ENCODE measurements around the gene WDR93. TPM values are rescaled to one million over a fixed set of nuclear protein-coding genes. Genes with fewer than 3 reads are reported as not detected.

The WDR93 gene
- total and polyA plus RNA-seq, 3 experiments from 2014 or later: 0.08 TPM; not detected in 2

DNA sequence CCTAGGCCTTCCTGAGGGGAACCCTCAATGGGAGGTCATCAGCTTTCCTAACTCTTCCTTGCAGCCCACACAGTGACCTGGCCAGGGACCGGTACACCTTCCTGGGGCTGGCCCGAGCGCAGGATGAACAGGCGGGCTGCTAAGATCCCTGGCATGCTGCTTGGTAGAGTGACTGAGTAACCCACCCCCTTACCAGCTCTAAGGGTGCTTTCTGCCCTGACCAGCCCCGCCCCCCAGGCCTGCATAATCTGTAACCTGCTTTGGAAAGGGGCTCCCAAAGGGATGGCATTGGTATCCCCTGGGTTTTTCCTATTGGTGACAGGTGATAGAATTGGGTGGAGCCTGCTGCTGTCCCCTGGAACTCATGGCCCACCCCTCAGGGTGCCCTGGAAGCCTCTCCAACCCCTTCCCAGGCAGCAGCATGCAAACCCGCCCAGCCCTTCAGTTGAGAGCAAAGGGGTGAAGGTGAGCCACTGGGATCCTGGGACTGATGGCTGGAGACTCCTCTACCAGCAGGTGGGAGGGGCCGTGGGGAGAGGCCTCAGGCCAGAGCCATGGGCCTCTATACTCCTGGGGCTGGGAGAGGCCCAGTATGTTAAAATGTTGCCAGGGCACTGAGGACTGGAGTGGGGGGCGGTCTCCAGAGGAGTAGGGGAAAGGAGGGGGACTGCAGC lies 24.3 kb upstream of the WDR93 start:
- CTCF ChIA-PET: no interaction called here
- Histone ChIP-seq H3K9me3 (ENCODE audit: low read length) (no peaks in the 10 kb centered on the region), H3K4me1 (ENCODE audit: insufficient read depth, low read length) (no peaks in the 10 kb centered on the region), H3K27ac (ENCODE audit: low read depth, low read length) (no peak overlapping the region), H3K36me3 (ENCODE audit: insufficient read depth, low read length) (no peaks in the 10 kb centered on the region), H3K27me3 (ENCODE audit: insufficient read depth, low read length, poor library complexity, severe bottlenecking) (no peaks in the 10 kb centered on the region), H3K4me3 (ENCODE audit: low read length) (no peak overlapping the region)
- Mint-ChIP-seq H3K27me3 (peaks cover 5 to 36% of the 10 kb centered on the region in 2 donors), H3K4me3 (peak overlapping the region in 2 of 7 donors; percentile 3 to 44), H3K4me1 (peaks cover 0 to 5% (median 5%) of the 10 kb centered on the region in 3 donors), H3K9me3 (no peaks in the 10 kb centered on the region), H3K27ac (no peak overlapping the region), H3K36me3 (no peaks in the 10 kb centered on the region)
- POLR2A ChIA-PET: no interaction called here
- no peak for DNase-seq

DNA sequence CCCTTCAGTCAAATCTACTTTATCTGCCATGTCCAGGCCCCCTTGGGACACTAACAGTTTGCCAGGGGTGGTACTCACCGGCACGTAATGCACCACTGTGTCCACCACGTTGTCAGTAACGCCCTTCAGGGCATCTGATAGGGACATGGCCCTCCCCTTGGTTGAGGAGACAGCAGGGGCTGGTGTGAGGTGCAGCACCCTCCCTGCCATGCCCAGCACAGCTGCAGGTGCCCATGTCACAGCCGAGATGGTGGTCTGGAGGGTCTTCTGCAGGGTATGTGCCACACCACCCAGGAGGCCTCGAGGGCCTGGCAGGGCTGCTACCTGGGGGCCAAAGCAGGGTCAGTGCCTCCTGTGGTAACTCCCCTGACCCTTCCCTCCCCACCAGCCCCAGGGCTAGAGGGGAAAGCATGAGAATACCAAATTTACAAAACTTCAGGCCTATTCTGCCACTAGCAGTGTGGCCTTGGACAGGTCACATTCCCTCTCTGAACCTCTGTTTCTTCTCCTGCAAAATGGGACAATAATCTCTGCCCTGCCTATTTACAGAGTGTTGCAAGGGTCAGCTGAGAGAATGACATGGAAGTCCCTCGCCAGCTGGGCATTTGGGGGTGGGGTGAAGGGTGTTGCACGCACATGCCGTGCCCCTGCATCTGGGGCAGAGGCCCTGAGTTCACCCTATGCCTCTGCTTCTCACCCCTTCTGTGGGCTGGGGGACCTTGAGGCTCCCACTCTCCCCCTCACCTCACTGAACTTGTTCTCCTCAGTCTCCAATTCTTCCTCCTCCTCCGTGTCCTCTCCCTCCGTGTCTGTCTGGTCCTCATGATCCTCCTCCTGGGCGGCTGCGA lies 23.5 kb upstream of the WDR93 start:
- Mint-ChIP-seq H3K27me3 (peaks cover 5 to 34% of the 10 kb centered on the region in 2 donors), H3K9me3 (no peaks in the 10 kb centered on the region), H3K4me3 (no peak overlapping the region), H3K36me3 (no peaks in the 10 kb centered on the region), H3K4me1 (peaks cover 0 to 5% (median 5%) of the 10 kb centered on the region in 3 donors), H3K27ac (peak overlapping the region in 1 of 8 donors; percentile 23)
- Histone ChIP-seq H3K9me3 (ENCODE audit: low read length) (no peaks in the 10 kb centered on the region), H3K36me3 (ENCODE audit: insufficient read depth, low read length) (no peaks in the 10 kb centered on the region), H3K4me3 (ENCODE audit: low read length) (no peak overlapping the region), H3K27ac (ENCODE audit: low read depth, low read length) (no peak overlapping the region), H3K4me1 (ENCODE audit: insufficient read depth, low read length) (no peaks in the 10 kb centered on the region), H3K27me3 (ENCODE audit: insufficient read depth, low read length, poor library complexity, severe bottlenecking) (no peaks in the 10 kb centered on the region)
- CTCF ChIA-PET: no interaction called here
- DNase-seq: no peak
- POLR2A ChIA-PET: no interaction called here

GRCh38 chr15:89667706-89667960 lies 23.0 kb upstream of the WDR93 start:
- Histone ChIP-seq H3K27ac (ENCODE audit: low read depth, low read length) (no peak overlapping the region), H3K36me3 (ENCODE audit: insufficient read depth, low read length) (no peaks in the 10 kb centered on the region), H3K27me3 (ENCODE audit: insufficient read depth, low read length, poor library complexity, severe bottlenecking) (no peaks in the 10 kb centered on the region), H3K4me3 (ENCODE audit: low read length) (no peak overlapping the region), H3K9me3 (ENCODE audit: low read length) (no peaks in the 10 kb centered on the region), H3K4me1 (ENCODE audit: insufficient read depth, low read length) (no peaks in the 10 kb centered on the region)
- Mint-ChIP-seq H3K4me3 (no peak overlapping the region), H3K27me3 (peaks cover 2 to 31% of the 10 kb centered on the region in 2 donors), H3K27ac (no peak overlapping the region), H3K36me3 (no peaks in the 10 kb centered on the region), H3K4me1 (peaks cover 0 to 5% (median 5%) of the 10 kb centered on the region in 3 donors), H3K9me3 (no peaks in the 10 kb centered on the region)
- POLR2A ChIA-PET: no interaction called here
- DNase-seq: no peak
- CTCF ChIA-PET: no interaction called here

- no peak overlapping the region for H3K4me3 Mint-ChIP-seq
- Histone ChIP-seq H3K9me3 (ENCODE audit: low read length) (no peaks in the 10 kb centered on the region), H3K4me3 (ENCODE audit: low read length) (no peak overlapping the region), H3K36me3 (ENCODE audit: insufficient read depth, low read length) (no peaks in the 10 kb centered on the region), H3K4me1 (ENCODE audit: insufficient read depth, low read length) (no peaks in the 10 kb centered on the region), H3K27me3 (ENCODE audit: insufficient read depth, low read length, poor library complexity, severe bottlenecking) (no peaks in the 10 kb centered on the region), H3K27ac (ENCODE audit: low read depth, low read length) (no peak overlapping the region)
- ChIA-PET CTCF (no interaction called here), POLR2A (no interaction called here)
- peaks cover 0 to 5% (median 5%) of the 10 kb centered on the region in 3 donors for H3K4me1 Mint-ChIP-seq
- DNase-seq: no peak
- H3K27me3 Mint-ChIP-seq: peaks cover 0 to 32% of the 10 kb centered on the region in 2 donors
- H3K27ac Mint-ChIP-seq: no peak overlapping the region
- H3K9me3 Mint-ChIP-seq: no peaks in the 10 kb centered on the region
- H3K36me3 Mint-ChIP-seq: no peaks in the 10 kb centered on the region
These were observed 22.4 kb upstream of the WDR93 start for GRCh38 chr15:89668171-89668570.

DNA sequence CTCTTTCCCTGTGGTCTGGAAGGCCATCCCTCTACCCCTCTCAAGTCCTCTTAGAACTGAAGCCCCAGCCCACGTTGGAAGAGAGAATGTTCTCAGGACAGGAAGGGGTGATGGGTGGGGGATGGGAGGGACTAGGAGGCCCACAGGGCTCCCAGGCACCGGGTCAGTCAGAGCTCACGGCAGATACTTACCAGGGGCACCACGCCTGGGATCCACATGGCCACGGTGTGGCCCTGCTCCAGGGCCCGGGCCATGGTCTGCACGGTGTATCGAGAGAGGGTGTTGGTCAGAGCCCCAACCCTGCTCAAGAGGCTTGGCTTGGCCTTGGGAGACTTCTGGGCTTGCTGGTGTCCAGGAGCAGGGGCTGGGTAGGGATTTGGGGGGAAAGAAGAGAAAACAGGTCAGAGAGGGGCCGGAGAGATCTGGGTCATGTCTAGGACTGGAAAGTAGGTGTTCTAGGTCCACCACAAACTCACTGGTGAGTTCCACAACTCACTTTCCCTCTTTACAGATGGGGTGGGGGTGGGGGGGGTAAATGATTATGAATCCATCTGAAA lies 21.2 kb upstream of the WDR93 start:
- H3K4me3 Mint-ChIP-seq: no peak overlapping the region
- DNase-seq: no peak
- peaks cover 0 to 5% (median 5%) of the 10 kb centered on the region in 3 donors for H3K4me1 Mint-ChIP-seq
- H3K9me3 Mint-ChIP-seq: no peaks in the 10 kb centered on the region
- Histone ChIP-seq H3K27ac (ENCODE audit: low read depth, low read length) (no peak overlapping the region), H3K36me3 (ENCODE audit: insufficient read depth, low read length) (no peaks in the 10 kb centered on the region), H3K9me3 (ENCODE audit: low read length) (no peaks in the 10 kb centered on the region), H3K4me3 (ENCODE audit: low read length) (no peak overlapping the region), H3K27me3 (ENCODE audit: insufficient read depth, low read length, poor library complexity, severe bottlenecking) (no peaks in the 10 kb centered on the region), H3K4me1 (ENCODE audit: insufficient read depth, low read length) (no peaks in the 10 kb centered on the region)
- no peak overlapping the region for H3K27ac Mint-ChIP-seq
- H3K36me3 Mint-ChIP-seq: peaks cover 0 to 2% (median 0%) of the 10 kb centered on the region in 3 donors
- ChIA-PET CTCF (no interaction called here), POLR2A (no interaction called here)
- H3K27me3 Mint-ChIP-seq: peaks cover 0 to 30% of the 10 kb centered on the region in 2 donors

GRCh38 chr15:89669941-89670340 lies 20.7 kb upstream of the WDR93 start:
- no peak for DNase-seq
- Histone ChIP-seq H3K4me3 (ENCODE audit: low read length) (no peak overlapping the region), H3K36me3 (ENCODE audit: insufficient read depth, low read length) (no peaks in the 10 kb centered on the region), H3K27me3 (ENCODE audit: insufficient read depth, low read length, poor library complexity, severe bottlenecking) (no peaks in the 10 kb centered on the region), H3K4me1 (ENCODE audit: insufficient read depth, low read length) (no peaks in the 10 kb centered on the region), H3K9me3 (ENCODE audit: low read length) (no peaks in the 10 kb centered on the region), H3K27ac (ENCODE audit: low read depth, low read length) (no peak overlapping the region)
- H3K4me1 Mint-ChIP-seq: peaks cover 0 to 3% (median 2%) of the 10 kb centered on the region in 3 donors
- H3K27me3 Mint-ChIP-seq: peaks cover 0 to 25% of the 10 kb centered on the region in 2 donors
- no peak overlapping the region for H3K4me3 Mint-ChIP-seq
- ChIA-PET CTCF (no interaction called here), POLR2A (no interaction called here)
- no peak overlapping the region for H3K27ac Mint-ChIP-seq
- peaks cover 0 to 2% (median 0%) of the 10 kb centered on the region in 3 donors for H3K36me3 Mint-ChIP-seq
- H3K9me3 Mint-ChIP-seq: no peaks in the 10 kb centered on the region

GRCh38 chr15:89670971-89671560 lies 19.5 kb upstream of the WDR93 start:
- no peak overlapping the region for H3K27ac Mint-ChIP-seq
- peaks cover 0 to 2% (median 0%) of the 10 kb centered on the region in 3 donors for H3K36me3 Mint-ChIP-seq
- no peaks in the 10 kb centered on the region for H3K36me3 ChIP-seq (ENCODE audit: insufficient read depth, low read length)
- peaks cover 0 to 22% of the 10 kb centered on the region in 2 donors for H3K27me3 Mint-ChIP-seq
- no peaks in the 10 kb centered on the region for H3K27me3 ChIP-seq (ENCODE audit: insufficient read depth, low read length, poor library complexity, severe bottlenecking)
- CTCF ChIA-PET: no interaction called here
- no peak overlapping the region for H3K27ac ChIP-seq (ENCODE audit: low read depth, low read length)
- no peak overlapping the region for H3K4me3 ChIP-seq (ENCODE audit: low read length)
- H3K4me1 Mint-ChIP-seq: no peaks in the 10 kb centered on the region
- POLR2A ChIA-PET: no interaction called here
- H3K9me3 Mint-ChIP-seq: no peaks in the 10 kb centered on the region
- H3K9me3 ChIP-seq (ENCODE audit: low read length): no peaks in the 10 kb centered on the region
- H3K4me3 Mint-ChIP-seq: no peak overlapping the region
- no peak for DNase-seq
- no peaks in the 10 kb centered on the region for H3K4me1 ChIP-seq (ENCODE audit: insufficient read depth, low read length)

GRCh38 chr15:89671687-89672086 lies 18.9 kb upstream of the WDR93 start:
- Mint-ChIP-seq H3K36me3 (peaks cover 0 to 2% (median 0%) of the 10 kb centered on the region in 3 donors), H3K4me1 (no peaks in the 10 kb centered on the region), H3K9me3 (no peaks in the 10 kb centered on the region), H3K27me3 (peaks cover 2 to 16% of the 10 kb centered on the region in 2 donors), H3K27ac (peak overlapping the region in 1 of 8 donors; percentile 51), H3K4me3 (no peak overlapping the region)
- ChIA-PET CTCF (no interaction called here), POLR2A (no interaction called here)
- Histone ChIP-seq H3K4me1 (ENCODE audit: insufficient read depth, low read length) (no peaks in the 10 kb centered on the region), H3K9me3 (ENCODE audit: low read length) (no peaks in the 10 kb centered on the region), H3K36me3 (ENCODE audit: insufficient read depth, low read length) (no peaks in the 10 kb centered on the region), H3K4me3 (ENCODE audit: low read length) (no peak overlapping the region), H3K27ac (ENCODE audit: low read depth, low read length) (no peak overlapping the region), H3K27me3 (ENCODE audit: insufficient read depth, low read length, poor library complexity, severe bottlenecking) (no peaks in the 10 kb centered on the region)
- no peak for DNase-seq

Data from CD8-positive, alpha-beta memory T cell (primary cell).